Neural progenitor cell (in vitro differentiated cells): ENCODE data around the gene PTPN18. TPM values are rescaled to one million over a fixed set of nuclear protein-coding genes. Genes with fewer than 3 reads are reported as not detected.

Experiments used
- DNase-seq: peaks from one replicate; pipeline ENCODE4 v3.0.0-alpha.2; 2016; ENCODE audit warnings: low spot score
- H2AFZ ChIP-seq: fragments of 200-600 bp; sonication (generic); replicated peaks from 2 replicates; pipeline ENCODE4 v1.6.1; 2016; ENCODE audit warnings: antibody characterized with exemption
- H3F3A ChIP-seq: fragments of 200-600 bp; sonication (generic); 2 replicates; pipeline ENCODE4 v1.6.1; 2016; ENCODE audit warnings: antibody characterized with exemption, low read depth
- H3K27ac ChIP-seq: fragments of 200-600 bp; sonication (generic); 2 replicates; pipeline ENCODE4 v1.5.1; 2016; ENCODE audit warnings: mild to moderate bottlenecking
- H3K27me3 ChIP-seq: fragments of 200-600 bp; sonication (generic); 2 replicates; pipeline ENCODE4 v1.6.1; 2016; ENCODE audit warnings: mild to moderate bottlenecking, moderate library complexity
- H3K36me3 ChIP-seq: fragments of 200-600 bp; sonication (generic); 2 replicates; pipeline ENCODE4 v1.5.1; 2016
- H3K4me1 ChIP-seq: fragments of 200-600 bp; sonication (generic); 2 replicates; pipeline ENCODE4 v1.6.1; 2016; ENCODE audit warnings: mixed run types
- H3K4me2 ChIP-seq: fragments of 200-600 bp; sonication (generic); 2 replicates; pipeline ENCODE4 v1.6.1; 2016
- H3K4me3 ChIP-seq: fragments of 200-600 bp; sonication (generic); 2 replicates; pipeline ENCODE4 v1.5.1; 2016
- H3K79me2 ChIP-seq: fragments of 200-600 bp; sonication (generic); 2 replicates; pipeline ENCODE4 v1.6.1; 2016; ENCODE audit warnings: low read depth
- H3K9ac ChIP-seq: fragments of 200-600 bp; sonication (generic); 2 replicates; pipeline ENCODE4 v1.6.1; 2016
- H3K9me3 ChIP-seq: fragments of 200-600 bp; sonication (generic); 2 replicates; pipeline ENCODE4 v1.5.1; 2016; ENCODE audit warnings: low read depth
- H4K20me1 ChIP-seq: fragments of 200-600 bp; sonication (generic); 2 replicates; pipeline ENCODE4 v1.6.1; 2016; ENCODE audit warnings: low read depth
- H3K27ac Mint-ChIP-seq: 3 replicates; pipeline ENCODE4 v1.8.0; 2021; ENCODE audit warnings: mixed read lengths
- H3K27me3 Mint-ChIP-seq: 2 replicates; pipeline ENCODE4 v1.8.0; 2022; ENCODE audit warnings: low read depth, mild to moderate bottlenecking, inconsistent platforms, moderate library complexity, mixed read lengths; ENCODE audit not compliant: insufficient read depth
- H3K36me3 Mint-ChIP-seq: 3 replicates; pipeline ENCODE4 v1.8.0; 2021; ENCODE audit warnings: mixed read lengths
- H3K4me1 Mint-ChIP-seq: 3 replicates; pipeline ENCODE4 v1.8.0; 2021; ENCODE audit warnings: mixed read lengths
- H3K4me3 Mint-ChIP-seq: 3 replicates; pipeline ENCODE4 v1.8.0; 2021; ENCODE audit warnings: mild to moderate bottlenecking, moderate library complexity, mixed read lengths
- H3K9me3 Mint-ChIP-seq: 3 replicates; pipeline ENCODE4 v1.8.0; 2020; ENCODE audit warnings: mixed read lengths
- EZH2 ChIP-seq: fragments of 200-600 bp; sonication (generic); IDR thresholded peaks from 2 replicates; pipeline ENCODE4 v1.6.1; 2017; ENCODE audit warnings: antibody characterized with exemption, mild to moderate bottlenecking, moderate library complexity
- EZH2phosphoT487 ChIP-seq: fragments of 200-600 bp; sonication (generic); IDR thresholded peaks from 2 replicates; pipeline ENCODE4 v1.6.1; 2017; ENCODE audit warnings: antibody characterized with exemption
- total RNA-seq: library from RNA; depleted of rRNA; stranded (reverse); fragments of >200 nt; gene quantifications from 2 replicates; pipeline ENCODE4 v1.2.3, GENCODE V29; 2015; ENCODE audit warnings: low replicate concordance
- TF ChIP-seq, protein P1 (sequence below): fragments of 200-600 bp; sonication (generic); IDR thresholded peaks from 2 replicates; pipeline ENCODE4 v1.5.1; 2017; ENCODE audit warnings: antibody characterized with exemption, mild to moderate bottlenecking

PTPN18 gene
- total RNA-seq, 1 donor from 2014 or later: 4.0 TPM

DNA sequence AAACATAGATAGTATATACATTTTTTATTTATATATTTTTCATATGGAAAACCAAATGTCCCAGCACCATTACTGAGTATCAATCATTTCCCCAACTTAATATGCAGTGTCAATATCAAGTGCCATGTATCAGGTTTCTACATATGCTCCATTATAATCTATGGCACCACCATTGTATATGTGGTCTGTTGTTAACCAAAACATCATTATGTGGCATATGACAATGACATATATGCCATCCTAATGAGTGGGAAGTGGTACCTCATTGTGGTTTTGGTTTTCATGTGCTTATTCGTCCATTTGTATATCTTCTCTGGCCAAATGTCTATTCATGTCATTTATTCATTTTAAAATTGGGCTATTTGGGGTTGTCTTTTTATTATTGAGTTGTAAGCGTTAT lies 9.2 kb downstream of the PTPN18 start:
- Histone ChIP-seq H3K4me3 (no peak overlapping the region), H3K27ac (no peak overlapping the region), H3K79me2 (no peaks in the 10 kb centered on the region), H2AFZ (no peak overlapping the region), H4K20me1 (no peaks in the 10 kb centered on the region), H3K9me3 (no peaks in the 10 kb centered on the region), H3K27me3 (no peaks in the 10 kb centered on the region), H3K9ac (no peak overlapping the region), H3K4me2 (no peak overlapping the region), H3K4me1 (no peaks in the 10 kb centered on the region), H3K36me3 (no peaks in the 10 kb centered on the region), H3F3A (no peaks in the 10 kb centered on the region)
- Mint-ChIP-seq H3K9me3 (peaks cover 3% of the 10 kb centered on the region), H3K27ac (no peak overlapping the region), H3K27me3 (peaks cover 7% of the 10 kb centered on the region), H3K36me3 (peaks cover 10% of the 10 kb centered on the region), H3K4me3 (no peak overlapping the region), H3K4me1 (no peaks in the 10 kb centered on the region)
- TF ChIP-seq EZH2 (no peak), EZH2phosphoT487 (no peak)
- TF ChIP-seq, protein P1, sequence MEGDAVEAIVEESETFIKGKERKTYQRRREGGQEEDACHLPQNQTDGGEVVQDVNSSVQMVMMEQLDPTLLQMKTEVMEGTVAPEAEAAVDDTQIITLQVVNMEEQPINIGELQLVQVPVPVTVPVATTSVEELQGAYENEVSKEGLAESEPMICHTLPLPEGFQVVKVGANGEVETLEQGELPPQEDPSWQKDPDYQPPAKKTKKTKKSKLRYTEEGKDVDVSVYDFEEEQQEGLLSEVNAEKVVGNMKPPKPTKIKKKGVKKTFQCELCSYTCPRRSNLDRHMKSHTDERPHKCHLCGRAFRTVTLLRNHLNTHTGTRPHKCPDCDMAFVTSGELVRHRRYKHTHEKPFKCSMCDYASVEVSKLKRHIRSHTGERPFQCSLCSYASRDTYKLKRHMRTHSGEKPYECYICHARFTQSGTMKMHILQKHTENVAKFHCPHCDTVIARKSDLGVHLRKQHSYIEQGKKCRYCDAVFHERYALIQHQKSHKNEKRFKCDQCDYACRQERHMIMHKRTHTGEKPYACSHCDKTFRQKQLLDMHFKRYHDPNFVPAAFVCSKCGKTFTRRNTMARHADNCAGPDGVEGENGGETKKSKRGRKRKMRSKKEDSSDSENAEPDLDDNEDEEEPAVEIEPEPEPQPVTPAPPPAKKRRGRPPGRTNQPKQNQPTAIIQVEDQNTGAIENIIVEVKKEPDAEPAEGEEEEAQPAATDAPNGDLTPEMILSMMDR: no peak
- DNase-seq: no peak

DNA sequence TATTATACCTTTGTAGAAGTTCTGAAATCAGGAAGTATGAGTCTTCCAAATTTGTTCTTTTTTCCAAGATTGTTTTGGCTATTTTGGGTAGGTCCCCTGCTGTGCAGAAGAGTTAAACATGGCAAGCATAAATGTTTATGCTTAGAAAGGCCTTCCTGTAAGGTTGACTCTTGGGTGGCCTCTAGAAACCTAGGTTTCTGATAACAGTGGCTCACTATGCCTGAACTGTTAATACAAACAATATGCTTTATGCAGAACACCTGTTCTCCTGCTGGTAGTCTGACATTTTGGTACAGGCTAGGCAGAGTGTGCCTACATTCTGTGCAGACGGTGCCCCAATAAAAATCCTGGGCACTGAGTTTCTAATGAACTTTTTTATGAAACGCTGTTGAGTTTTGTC lies 10.1 kb downstream of the PTPN18 start:
- Histone ChIP-seq H3K9ac (no peak overlapping the region), H2AFZ (no peak overlapping the region), H3F3A (no peaks in the 10 kb centered on the region), H3K36me3 (no peaks in the 10 kb centered on the region), H3K79me2 (no peaks in the 10 kb centered on the region), H3K4me3 (no peak overlapping the region), H3K4me2 (no peak overlapping the region), H3K27me3 (no peaks in the 10 kb centered on the region), H4K20me1 (no peaks in the 10 kb centered on the region), H3K27ac (no peak overlapping the region), H3K4me1 (no peaks in the 10 kb centered on the region), H3K9me3 (no peaks in the 10 kb centered on the region)
- peaks cover 7% of the 10 kb centered on the region for H3K27me3 Mint-ChIP-seq
- H3K4me1 Mint-ChIP-seq: peaks cover under 1% of the 10 kb centered on the region
- H3K27ac Mint-ChIP-seq: no peak overlapping the region
- TF ChIP-seq, protein P1: no peak
- no peak for TF ChIP-seq EZH2
- no peak for TF ChIP-seq EZH2phosphoT487
- H3K9me3 Mint-ChIP-seq: peaks cover 3% of the 10 kb centered on the region
- no peak overlapping the region for H3K4me3 Mint-ChIP-seq
- H3K36me3 Mint-ChIP-seq: peaks cover 18% of the 10 kb centered on the region
- no peak for DNase-seq

DNA sequence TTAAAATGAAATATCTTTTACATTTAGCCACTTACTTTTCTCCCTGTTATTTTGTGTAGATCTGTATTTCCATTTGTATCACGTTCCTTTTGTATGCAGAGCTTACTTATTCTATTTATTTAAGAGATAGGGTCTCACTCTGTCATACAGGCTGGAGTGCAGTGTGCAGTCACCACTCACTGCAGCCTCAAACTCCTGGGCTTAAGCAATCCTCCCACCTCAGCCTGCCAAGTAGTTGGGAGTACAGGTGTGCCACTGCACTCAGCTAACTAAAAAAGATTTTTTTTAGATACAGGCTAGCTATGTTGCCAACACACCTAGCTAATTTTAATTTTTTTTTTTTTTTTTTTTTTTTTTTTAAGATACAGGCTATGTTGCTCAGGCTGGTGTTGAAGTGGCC lies 10.9 kb downstream of the PTPN18 start:
- no peaks in the 10 kb centered on the region for H3K27me3 ChIP-seq

More for the DNA sequence above, 10.9 kb downstream of the PTPN18 start:
- H3K9me3 ChIP-seq: no peaks in the 10 kb centered on the region
- Mint-ChIP-seq H3K27me3 (peaks cover 3% of the 10 kb centered on the region), H3K27ac (no peak overlapping the region), H3K4me3 (no peak overlapping the region), H3K9me3 (peaks cover 7% of the 10 kb centered on the region), H3K36me3 (peaks cover 22% of the 10 kb centered on the region), H3K4me1 (peaks cover 8% of the 10 kb centered on the region)
- no peaks in the 10 kb centered on the region for H3K36me3 ChIP-seq
- no peak for DNase-seq
- H3K27ac ChIP-seq: no peak overlapping the region
- TF ChIP-seq, protein P1: no peak
- no peak for TF ChIP-seq EZH2phosphoT487
- no peak for TF ChIP-seq EZH2
- no peak overlapping the region for H3K4me3 ChIP-seq
- H3K9ac ChIP-seq: no peak overlapping the region
- no peak overlapping the region for H3K4me2 ChIP-seq
- H3F3A ChIP-seq: no peaks in the 10 kb centered on the region
- no peak overlapping the region for H2AFZ ChIP-seq
- peaks cover 4% of the 10 kb centered on the region for H3K4me1 ChIP-seq
- no peaks in the 10 kb centered on the region for H4K20me1 ChIP-seq
- H3K79me2 ChIP-seq: no peaks in the 10 kb centered on the region
